ENCODE data around the gene CUEDC1.
A peak's percentile ranks its signal among the peaks of the same experiment; 100 is the strongest.

Gene CUEDC1

DNA sequence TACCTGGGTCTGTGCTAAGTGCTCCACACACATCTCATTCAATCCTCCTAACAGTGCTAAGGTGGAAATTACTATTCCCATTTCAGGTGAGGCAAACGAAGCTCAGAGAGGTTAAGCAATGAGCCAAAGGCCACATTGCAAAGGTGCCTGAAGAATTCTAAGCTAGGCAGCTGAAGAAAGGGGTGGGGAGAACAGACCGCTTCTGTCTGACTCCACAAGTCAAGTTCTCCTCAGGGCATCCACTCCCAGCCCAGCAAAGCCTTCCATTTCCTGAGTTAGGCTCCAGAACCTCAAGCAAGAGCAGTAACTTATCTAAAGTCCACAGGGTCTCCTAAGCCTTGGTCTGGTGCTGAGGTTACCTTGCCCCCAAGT, 78.4 kb downstream of the CUEDC1 start:
- Histone ChIP-seq H3K4me1 (peaks cover 11% of the 10 kb centered on the region), H3K4me3 (no peak overlapping the region), H3K9me3 (no peaks in the 10 kb centered on the region), H3K36me3 (replicated peaks) (no peaks in the 10 kb centered on the region; the same call in none of the 2 replicates), H3K27me3 (ENCODE audit: low read depth) (no peaks in the 10 kb centered on the region)
- in situ Hi-C loops (cut with MboI; ENCODE audit: low sequenced_read_pairs): no loop called here
- no peak for DNase-seq (ENCODE audit: low spot score in 2 of 2)

DNA sequence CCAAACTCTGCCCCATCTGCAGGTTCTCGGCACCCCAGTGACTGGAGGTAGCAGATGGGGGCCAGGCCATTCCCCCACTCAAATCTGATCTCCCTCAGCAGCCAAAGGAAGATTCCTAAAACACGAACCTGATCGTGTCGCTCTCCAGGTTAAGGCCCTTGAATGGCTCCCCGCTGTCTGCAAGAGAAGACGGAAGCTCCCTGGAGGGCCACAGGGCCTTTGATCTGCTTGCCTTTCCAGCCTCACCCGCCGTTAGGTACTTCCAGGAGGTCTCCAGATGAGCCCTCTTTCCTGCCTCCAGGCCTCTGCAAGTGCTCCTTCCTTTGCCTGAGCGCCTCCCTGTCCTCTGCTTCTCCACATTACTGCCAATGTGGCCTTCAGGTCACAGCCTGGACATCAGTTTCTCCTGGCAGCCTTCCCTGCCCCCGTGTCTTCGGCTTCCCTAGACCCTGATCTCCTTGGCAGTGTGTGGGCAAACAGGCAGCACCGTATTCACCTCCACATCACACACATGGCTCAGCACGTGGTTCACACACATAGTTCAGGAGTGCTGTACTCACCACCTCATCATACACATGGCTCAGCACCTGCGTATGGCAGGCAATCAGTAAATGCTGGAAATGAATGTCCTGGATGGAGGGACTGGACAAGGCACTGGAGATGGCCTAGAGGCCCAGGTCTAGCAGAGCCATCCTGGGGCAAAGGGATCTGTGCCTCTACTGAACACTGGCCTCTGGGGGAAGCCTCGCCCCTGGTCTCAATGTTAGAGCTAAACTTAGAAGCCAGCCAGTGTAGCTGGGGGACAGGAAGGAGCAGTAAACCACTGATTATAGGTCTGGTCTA, 79.0 kb downstream of the CUEDC1 start:
- DNase-seq (ENCODE audit: low spot score in 2 of 2): no peak
- Histone ChIP-seq H3K27me3 (ENCODE audit: low read depth) (no peaks in the 10 kb centered on the region), H3K4me1 (peaks cover 11% of the 10 kb centered on the region), H3K36me3 (replicated peaks) (no peaks in the 10 kb centered on the region; the same call in none of the 2 replicates), H3K4me3 (no peak overlapping the region), H3K9me3 (no peaks in the 10 kb centered on the region)
- in situ Hi-C loops (cut with MboI; ENCODE audit: low sequenced_read_pairs): no loop called here

DNA sequence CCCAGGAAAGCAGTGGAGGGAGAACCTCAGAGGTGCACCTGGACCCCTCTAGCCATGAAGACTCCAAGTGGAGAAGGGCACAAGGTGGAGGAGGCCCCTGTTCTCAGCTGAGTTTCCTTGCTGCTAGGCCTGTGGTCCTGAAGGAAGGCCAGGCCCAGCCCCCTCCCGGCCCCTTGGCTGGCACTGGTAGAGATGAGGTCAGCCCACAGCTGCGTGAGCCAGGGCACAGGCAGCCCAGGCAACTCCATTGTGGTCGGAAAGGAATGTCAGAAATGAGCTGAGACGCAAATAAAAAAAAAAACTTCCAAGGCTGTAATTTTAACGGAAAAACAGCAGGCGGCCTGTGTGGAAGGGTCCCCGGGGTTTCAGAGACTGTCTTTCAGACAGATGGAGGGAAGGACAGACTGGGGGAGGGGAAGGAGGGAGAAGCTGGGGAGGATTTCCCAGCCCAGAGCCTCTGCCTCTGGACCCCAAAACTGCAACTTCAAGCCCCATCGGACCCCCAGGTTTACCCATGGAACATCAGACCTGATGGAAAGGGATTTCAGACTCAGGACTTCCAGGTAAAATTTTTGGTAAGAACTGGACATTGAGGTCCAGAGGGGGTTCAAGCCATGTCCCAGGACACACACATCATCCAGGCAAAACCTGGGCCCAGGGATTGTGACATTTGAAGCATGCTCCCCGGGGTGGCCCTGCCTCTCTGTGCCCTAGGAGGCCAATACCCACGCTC, 79.8 kb downstream of the CUEDC1 start:
- in situ Hi-C loops (cut with MboI; ENCODE audit: low sequenced_read_pairs): no loop called here
- H3K4me1 ChIP-seq: peaks cover 11% of the 10 kb centered on the region
- no peaks in the 10 kb centered on the region; the same call in none of the 2 replicates for H3K36me3 ChIP-seq (replicated peaks)
- H3K4me3 ChIP-seq: no peak overlapping the region
- peak; percentile 74 to 78 for DNase-seq (ENCODE audit: low spot score in 2 of 2)
- no peaks in the 10 kb centered on the region for H3K9me3 ChIP-seq
- H3K27me3 ChIP-seq (ENCODE audit: low read depth): no peaks in the 10 kb centered on the region

DNA sequence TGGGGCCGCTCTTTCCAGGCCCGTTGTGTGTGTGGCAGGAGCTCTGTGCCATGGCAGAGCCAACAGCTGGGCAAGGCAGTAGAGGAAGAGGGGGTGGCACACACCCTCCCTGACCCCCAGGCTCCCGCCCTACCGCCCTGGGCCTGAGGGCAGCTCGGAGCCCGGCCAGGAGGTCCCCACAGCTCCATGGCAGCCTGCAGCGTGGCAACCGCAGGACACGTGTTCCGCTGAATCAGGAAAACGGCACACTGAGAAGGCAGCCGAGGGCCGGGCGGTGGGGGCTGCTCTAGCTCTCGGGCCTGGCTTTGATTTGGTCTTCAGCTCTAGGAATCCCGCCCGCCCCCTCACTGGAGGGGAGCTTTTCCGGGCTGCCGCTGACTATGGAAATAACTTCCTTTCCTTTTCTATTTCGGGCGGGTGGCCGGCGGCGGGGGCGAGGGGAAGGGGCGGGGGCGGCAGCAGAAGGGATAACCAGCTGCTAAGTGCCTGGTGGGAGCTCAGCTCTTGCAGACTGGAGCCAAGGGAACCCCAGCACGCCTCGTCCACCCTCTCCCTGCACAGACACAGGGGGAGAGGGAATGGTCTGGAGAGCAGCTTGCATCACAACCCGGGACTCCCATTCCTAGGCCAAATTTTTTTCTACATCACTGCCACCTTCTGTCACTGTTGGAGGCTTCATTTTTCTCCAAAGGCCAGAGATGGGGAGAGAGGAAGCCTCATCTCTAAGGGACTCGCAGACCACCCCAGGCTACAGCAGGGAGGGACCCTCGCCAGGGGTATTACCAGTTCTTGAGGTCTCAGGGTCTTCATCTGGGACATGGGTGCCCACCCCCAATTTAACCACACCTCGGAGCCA, 80.5 kb downstream of the CUEDC1 start:
- Histone ChIP-seq H3K9me3 (no peaks in the 10 kb centered on the region), H3K36me3 (replicated peaks) (no peaks in the 10 kb centered on the region; the same call in none of the 2 replicates), H3K27me3 (ENCODE audit: low read depth) (no peaks in the 10 kb centered on the region), H3K4me3 (no peak overlapping the region), H3K4me1 (peaks cover 11% of the 10 kb centered on the region)
- no peak for DNase-seq (ENCODE audit: low spot score in 2 of 2)
- in situ Hi-C loops (cut with MboI; ENCODE audit: low sequenced_read_pairs): no loop called here

DNA sequence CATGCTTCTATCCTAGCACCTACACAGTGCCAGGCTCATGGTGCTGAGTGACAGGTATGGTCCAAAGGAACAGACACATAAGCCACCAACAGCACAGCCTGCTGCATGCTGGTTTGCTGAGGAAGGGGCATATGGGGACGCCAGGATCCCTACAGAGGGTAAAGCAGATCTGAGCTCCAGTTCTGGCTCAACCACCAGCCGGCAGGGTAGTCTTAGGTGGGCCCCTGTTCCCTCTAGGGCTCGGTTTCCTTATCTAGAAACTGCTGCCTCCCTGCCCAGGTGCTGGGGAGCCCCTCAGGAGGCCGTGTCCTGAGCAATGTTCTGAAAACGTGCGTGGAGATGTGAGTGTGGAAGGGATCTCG, 81.2 kb downstream of the CUEDC1 start:
- in situ Hi-C loops (cut with MboI; ENCODE audit: low sequenced_read_pairs): no loop called here
- H3K4me3 ChIP-seq: no peak overlapping the region

DNA sequence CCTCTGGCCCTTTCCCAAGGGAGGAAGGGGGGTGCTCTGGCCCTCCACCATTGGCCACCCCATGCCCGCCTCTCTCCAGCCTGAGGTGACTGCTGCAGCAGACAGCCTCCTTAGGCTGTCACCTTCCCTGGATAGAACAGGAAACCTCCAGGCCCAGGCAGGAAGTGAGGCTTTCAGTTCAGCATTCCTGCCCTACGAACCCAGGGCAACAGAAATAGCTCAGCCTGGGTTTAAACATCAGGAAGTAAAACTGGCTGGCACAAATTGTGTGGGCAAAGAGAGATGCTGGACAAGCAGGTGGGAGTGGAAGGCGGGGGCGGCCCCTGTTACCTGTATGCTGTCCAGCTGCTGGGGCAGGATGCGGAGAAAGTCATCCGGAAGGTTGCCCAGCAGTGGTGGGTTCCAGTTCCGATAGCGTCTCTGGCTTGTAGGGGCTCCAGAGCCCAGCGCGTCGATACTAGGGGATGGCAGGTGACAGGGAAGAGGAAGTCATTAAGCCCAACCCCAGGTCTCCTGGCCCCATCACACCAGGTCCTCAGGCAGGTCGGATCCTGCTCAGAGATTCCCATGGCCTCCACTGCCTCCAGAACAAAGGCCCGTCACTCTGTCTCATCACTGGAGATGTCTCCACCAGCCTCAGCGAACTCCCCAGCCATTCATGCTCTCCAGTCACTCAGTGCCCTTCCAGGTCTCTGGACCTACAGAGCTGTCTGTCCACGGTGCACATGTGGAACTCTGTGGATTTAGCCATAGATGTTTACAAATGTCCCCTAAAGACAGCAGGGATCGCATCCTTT, 81.8 kb downstream of the CUEDC1 start:
- in situ Hi-C loops (cut with MboI; ENCODE audit: low sequenced_read_pairs): no loop called here
- Histone ChIP-seq H3K27me3 (ENCODE audit: low read depth) (no peaks in the 10 kb centered on the region), H3K9me3 (no peaks in the 10 kb centered on the region), H3K4me3 (no peak overlapping the region), H3K4me1 (peaks cover 11% of the 10 kb centered on the region), H3K36me3 (replicated peaks) (no peaks in the 10 kb centered on the region; the same call in none of the 2 replicates)
- DNase-seq (ENCODE audit: low spot score in 2 of 2): no peak

More for the DNA sequence above, 81.2 kb downstream of the CUEDC1 start:
- DNase-seq (ENCODE audit: low spot score in 2 of 2): no peak
- no peaks in the 10 kb centered on the region; the same call in none of the 2 replicates for H3K36me3 ChIP-seq (replicated peaks)
- no peaks in the 10 kb centered on the region for H3K27me3 ChIP-seq (ENCODE audit: low read depth)
- H3K4me1 ChIP-seq: peaks cover 11% of the 10 kb centered on the region
- no peaks in the 10 kb centered on the region for H3K9me3 ChIP-seq

DNA sequence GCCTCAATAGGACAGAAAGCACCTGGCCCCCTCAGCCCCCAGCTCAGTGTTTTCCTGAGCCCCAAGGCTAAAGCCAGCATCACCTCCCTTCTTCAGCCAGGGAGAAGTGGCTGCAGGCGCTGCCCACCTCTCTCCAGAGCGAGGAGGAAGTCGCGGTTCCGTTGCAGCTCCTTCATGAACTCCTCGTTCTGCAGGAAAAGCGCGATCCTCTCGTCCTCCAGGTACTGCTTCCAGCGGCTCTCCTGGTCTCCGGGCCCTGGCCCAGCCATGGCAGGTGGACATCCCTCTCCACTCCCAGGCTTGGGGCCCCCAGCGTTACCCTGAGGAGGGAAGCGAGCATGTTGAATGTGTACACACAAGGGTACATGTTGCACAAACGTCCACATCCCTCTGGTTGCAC, 82.7 kb downstream of the CUEDC1 start:
- Histone ChIP-seq H3K4me3 (no peak overlapping the region), H3K27me3 (ENCODE audit: low read depth) (no peaks in the 10 kb centered on the region), H3K9me3 (no peaks in the 10 kb centered on the region), H3K4me1 (peaks cover 11% of the 10 kb centered on the region), H3K36me3 (replicated peaks) (no peaks in the 10 kb centered on the region; the same call in none of the 2 replicates)
- DNase-seq (ENCODE audit: low spot score in 2 of 2): no peak
- in situ Hi-C loops (cut with MboI; ENCODE audit: low sequenced_read_pairs): no loop called here

DNA sequence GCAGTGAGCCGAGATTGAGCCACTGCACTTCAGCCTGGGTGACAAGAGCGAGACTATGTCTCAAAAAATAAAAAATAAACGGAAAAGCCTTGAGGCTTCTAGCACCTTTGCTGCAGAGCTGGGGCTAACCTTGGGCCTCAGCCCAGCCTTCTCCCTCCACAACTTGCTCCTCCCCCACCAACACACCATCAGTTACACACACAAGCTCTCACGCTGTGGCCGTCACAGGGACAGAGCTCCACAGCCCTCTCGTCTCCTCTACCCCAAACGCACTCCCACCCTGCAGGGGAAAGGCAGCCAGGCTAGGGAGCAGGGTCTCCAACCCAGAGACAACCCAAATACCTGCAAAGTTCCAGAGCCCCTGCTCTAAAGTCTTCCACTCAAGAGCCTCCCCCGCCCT, 83.3 kb downstream of the CUEDC1 start:
- Histone ChIP-seq H3K36me3 (replicated peaks) (no peaks in the 10 kb centered on the region; the same call in none of the 2 replicates), H3K4me3 (no peak overlapping the region), H3K4me1 (peaks cover 11% of the 10 kb centered on the region), H3K27me3 (ENCODE audit: low read depth) (no peaks in the 10 kb centered on the region), H3K9me3 (no peaks in the 10 kb centered on the region)
- no peak for DNase-seq (ENCODE audit: low spot score in 2 of 2)
- in situ Hi-C loops (cut with MboI; ENCODE audit: low sequenced_read_pairs): no loop called here

DNA sequence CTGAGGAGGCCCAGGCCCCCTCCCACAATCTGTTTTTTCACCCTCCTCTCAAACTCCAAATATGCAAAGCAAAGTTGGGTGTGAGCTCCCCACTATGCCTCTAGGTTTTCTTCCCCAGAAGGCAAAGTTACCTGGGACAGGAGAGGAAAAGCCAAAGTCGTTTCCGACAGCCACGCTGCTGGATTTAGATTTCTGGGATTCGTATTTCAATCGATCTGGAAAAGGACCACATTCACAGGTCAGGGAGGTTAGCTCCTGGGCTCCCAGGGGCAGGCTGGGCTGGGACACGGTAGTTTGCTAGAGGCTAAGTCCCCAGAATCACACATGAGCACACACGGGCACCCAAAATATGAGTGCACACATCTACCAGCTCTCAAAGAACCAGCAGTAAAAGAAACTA, 84.1 kb downstream of the CUEDC1 start:
- Histone ChIP-seq H3K36me3 (replicated peaks) (no peaks in the 10 kb centered on the region; the same call in none of the 2 replicates), H3K27me3 (ENCODE audit: low read depth) (no peaks in the 10 kb centered on the region), H3K4me3 (no peak overlapping the region), H3K4me1 (peaks cover 11% of the 10 kb centered on the region), H3K9me3 (no peaks in the 10 kb centered on the region)
- in situ Hi-C loops (cut with MboI; ENCODE audit: low sequenced_read_pairs): no loop called here
- no peak for DNase-seq (ENCODE audit: low spot score in 2 of 2)

DNA sequence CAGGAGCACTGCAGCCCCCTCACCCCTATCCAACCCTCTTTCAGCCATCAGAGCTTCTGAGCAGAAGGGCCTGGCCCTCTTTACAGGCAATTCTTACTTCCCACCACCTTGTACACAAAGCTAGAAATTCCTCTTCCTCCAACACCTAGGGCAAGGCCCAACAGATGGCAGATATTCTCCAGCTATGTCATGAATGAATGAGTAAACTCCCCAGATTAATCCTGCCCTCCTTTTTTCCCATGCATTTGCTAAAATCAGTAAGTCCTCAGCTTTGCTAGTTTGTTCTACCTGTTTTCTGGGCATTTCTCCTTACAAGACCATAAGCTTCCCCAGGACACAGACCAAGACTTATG, 85.0 kb downstream of the CUEDC1 start:
- Histone ChIP-seq H3K9me3 (no peaks in the 10 kb centered on the region), H3K4me3 (no peak overlapping the region), H3K4me1 (peaks cover 4% of the 10 kb centered on the region), H3K36me3 (replicated peaks) (no peaks in the 10 kb centered on the region; the same call in 1 of the 2 replicates), H3K27me3 (ENCODE audit: low read depth) (no peaks in the 10 kb centered on the region)
- no peak for DNase-seq (ENCODE audit: low spot score in 2 of 2)
- in situ Hi-C loops (cut with MboI; ENCODE audit: low sequenced_read_pairs): no loop called here

DNA sequence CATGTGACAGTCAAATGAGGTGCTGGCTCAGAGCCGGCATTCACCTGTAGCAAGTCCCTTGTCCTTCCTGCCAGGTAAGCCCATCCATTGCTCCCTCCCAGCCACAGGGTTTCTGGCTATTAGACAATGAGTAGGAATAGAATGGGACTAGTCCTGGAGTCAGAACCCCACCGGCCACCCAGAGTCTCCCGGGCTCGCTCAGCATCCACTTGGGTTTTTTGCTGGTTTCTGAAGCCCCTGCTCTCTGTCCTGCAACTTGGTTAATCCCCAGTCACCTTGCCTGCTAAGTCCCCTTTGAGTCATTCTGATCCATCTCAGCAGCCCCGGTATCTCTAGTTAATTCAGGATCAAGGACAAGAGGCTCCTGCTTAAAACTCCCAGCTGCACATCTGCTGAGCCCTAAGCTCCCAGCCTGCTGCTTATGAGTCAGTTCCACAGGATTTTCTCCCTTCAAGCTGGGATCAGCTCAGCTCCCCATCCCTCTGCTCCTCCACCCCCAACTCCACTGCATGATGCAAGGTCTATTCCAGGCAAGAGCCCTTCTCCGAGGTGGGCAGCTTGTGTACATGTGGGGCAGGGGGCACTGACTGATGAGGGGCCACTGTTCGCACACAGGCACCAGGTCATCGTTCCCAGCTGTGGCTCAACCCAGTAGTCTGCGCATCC, 85.5 kb downstream of the CUEDC1 start:
- DNase-seq (ENCODE audit: low spot score in 2 of 2): no peak
- Histone ChIP-seq H3K27me3 (ENCODE audit: low read depth) (no peaks in the 10 kb centered on the region), H3K4me3 (no peak overlapping the region), H3K4me1 (no peaks in the 10 kb centered on the region), H3K9me3 (no peaks in the 10 kb centered on the region), H3K36me3 (replicated peaks) (no peaks in the 10 kb centered on the region; the same call in 1 of the 2 replicates)
- in situ Hi-C loops (cut with MboI; ENCODE audit: low sequenced_read_pairs): no loop called here

DNA sequence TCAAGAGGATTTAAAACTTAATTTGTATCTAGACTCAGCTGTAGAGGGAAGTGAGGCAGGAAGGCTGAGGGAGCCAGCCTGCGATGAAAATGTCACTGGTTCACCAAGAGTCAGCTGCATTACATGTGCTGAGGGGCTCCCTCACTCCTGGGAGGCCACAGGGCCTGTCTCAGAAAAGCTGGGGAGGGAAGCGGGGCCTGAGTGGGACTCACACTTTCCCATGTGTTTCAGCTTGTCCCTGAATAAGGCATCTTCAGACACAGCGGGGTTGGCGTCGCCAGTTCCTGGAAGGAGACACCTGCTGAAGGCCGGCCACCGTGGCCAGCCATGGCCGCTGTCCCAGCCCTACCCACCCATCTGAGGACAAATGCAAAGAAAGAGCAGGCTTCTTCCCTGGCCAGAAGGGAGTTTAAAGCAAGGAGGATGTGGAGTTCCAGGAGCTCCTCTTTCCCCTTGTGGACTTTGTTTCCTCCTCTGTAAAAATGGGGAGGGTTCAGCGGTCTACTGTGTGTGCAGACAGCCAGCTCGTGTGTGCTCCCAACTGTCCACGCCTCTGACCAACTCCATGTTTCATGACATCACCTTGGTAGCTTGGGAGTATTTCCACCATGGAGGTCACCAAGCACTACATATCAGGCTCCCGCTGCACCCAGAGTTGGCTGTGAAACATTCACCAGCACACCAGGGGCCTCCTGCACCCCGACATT, 86.1 kb downstream of the CUEDC1 start:
- Histone ChIP-seq H3K36me3 (replicated peaks) (no peaks in the 10 kb centered on the region; the same call in 1 of the 2 replicates), H3K27me3 (ENCODE audit: low read depth) (no peaks in the 10 kb centered on the region), H3K9me3 (no peaks in the 10 kb centered on the region), H3K4me3 (no peak overlapping the region), H3K4me1 (no peaks in the 10 kb centered on the region)
- in situ Hi-C loops (cut with MboI; ENCODE audit: low sequenced_read_pairs): no loop called here
- no peak for DNase-seq (ENCODE audit: low spot score in 2 of 2)
